ENCODE results near the gene ETV5.

The ETV5 gene

GRCh38 chr3:186095561-186096081 lies 13.3 kb downstream of the ETV5 start:
- DNase-seq (ENCODE audit: low read depth) = no peak

DNA sequence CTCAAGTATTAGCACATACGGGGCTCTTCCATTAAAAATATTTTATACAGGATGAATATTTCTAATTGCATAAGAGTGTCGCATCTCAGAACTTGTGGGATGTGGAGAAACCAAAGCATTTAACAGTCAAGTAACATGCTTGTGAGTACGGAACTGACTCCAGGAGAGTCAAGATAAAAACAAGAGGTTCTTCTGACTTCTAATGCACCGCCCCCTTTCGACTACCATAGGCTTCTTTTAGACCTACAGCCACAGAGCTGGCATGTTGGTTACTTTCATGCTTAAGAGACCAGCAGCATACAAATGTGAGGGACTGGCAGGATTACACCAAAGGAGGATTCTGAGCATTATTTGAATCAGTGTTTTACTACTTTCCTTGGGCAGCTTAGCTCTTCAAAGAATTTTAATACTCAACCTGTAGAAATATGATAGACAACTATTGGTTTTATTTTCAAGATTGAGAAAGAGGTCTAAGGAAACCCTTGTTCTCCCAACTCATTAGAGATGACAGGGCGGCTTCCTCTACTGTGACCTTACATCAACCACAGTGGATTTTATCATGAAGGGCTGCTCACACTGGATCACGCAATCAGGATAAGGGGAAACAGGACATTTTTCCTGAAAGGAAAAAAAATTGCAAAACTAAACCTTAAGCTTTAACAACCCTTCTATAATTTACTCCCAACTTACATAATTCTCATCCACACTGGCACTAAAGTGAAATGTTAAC lies 14.0 kb downstream of the ETV5 start:
- no peak for DNase-seq (ENCODE audit: low read depth)

- DNase-seq (ENCODE audit: low read depth) = no peak
Measured at GRCh38 chr3:186094271-186094670, 14.6 kb downstream of the ETV5 start.

- no peak for DNase-seq (ENCODE audit: low read depth)
Measured at GRCh38 chr3:186093271-186093900, 15.5 kb downstream of the ETV5 start.

- DNase-seq (ENCODE audit: low read depth) = no peak
Measured at GRCh38 chr3:186092360-186093070, 16.4 kb downstream of the ETV5 start.

DNA sequence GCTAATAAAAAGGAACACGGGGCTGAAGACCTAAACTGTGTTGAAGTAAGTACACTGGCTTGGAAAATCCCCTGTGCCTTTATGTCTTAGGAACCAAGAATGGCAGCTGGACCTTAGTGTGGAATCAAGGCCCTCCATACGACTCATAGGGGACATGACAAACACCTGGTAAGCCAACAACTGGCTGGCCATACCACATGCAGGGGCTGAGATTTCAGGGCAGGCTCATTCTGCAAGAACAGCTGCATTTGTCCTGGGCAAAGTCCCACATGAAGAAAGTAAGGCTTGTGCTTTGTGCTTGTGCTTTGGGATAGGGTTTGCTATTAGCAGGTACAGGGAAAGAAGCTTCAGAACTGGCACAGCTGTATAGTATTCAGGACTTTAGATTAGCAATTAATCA lies 18.0 kb downstream of the ETV5 start:
- DNase-seq (ENCODE audit: low read depth) = no peak

DNA sequence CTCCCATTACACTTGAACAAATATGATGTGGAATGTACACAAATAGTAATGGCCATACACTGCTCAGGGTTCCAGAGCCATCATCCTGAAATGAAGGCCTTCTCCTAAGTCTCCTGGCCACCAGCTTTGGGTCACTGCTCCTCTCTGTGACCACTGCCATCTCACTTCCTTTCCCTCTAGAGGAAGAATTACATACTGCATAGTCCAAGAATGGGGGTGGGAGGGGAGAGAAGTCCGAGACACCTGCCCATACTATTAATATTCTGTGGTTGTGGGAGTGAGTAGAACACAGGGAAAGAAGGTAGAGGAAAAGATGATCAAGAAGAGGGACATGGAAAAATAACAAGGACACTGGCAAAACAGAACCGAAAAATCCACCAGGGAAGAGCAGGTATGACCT lies 20.6 kb downstream of the ETV5 start:
- DNase-seq (ENCODE audit: low read depth) = no peak

DNA sequence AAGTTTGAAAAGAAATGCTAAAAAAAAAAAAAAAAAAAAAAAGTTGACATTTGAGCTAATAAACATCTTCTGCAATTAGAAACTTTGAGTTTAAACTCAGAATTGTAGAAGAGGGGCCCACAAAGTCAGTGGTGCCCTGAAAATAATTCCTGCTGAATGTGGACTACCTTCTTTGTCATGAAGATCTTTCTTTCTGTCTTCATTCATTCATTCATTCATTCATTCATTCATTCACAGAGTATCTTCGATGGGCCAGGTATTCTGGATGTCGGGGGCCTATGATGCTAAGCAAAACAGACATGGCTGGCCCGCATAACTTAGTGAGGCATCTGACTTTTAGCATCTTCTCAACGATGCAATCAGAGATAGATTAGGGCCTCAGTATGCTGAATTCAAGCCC lies 24.6 kb downstream of the ETV5 start:
- DNase-seq (ENCODE audit: low read depth) = no peak

DNA sequence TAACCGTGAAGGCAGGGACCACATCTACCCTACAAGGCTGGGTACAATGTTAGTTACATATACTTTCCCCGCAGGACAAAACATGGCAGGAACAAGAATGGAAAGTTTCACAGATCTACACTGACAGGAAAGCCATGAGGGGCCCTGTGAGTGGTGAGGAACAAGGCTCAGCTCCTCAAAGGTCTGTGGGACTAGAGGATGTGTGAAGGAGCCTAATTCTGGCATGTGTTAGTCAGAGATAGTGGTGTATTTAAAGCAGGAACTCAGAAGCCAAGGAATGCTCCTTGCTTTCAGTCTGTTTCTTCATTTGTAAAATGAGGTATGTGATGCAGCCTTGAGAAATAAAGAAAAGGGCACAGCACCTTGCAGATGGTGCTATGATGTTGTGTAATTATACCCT lies 25.1 kb downstream of the ETV5 start:
- DNase-seq (ENCODE audit: low read depth) = no peak

DNA sequence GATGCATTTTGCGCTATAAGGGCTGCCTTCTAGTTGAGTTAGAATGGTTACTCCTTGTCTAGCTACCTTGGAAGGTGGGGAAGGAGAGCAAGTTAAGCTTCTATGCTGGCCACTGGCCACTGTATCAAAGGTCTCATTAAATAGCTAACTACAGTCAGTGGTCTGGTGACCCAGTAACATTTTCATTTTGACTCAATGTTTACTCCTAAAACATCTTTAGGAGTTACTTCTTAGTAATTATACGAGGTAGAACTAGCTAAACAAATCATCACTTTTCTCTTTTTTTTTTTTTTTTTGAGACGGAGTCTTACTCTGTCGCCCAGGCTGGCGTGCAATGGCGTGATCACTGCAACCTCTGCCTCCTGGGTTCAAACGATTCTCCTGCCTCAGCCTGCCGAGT lies 26.7 kb downstream of the ETV5 start:
- DNase-seq (ENCODE audit: low read depth) = no peak

GRCh38 chr3:186081678-186082077 lies 27.2 kb downstream of the ETV5 start:
- DNase-seq (ENCODE audit: low read depth) = no peak

DNA sequence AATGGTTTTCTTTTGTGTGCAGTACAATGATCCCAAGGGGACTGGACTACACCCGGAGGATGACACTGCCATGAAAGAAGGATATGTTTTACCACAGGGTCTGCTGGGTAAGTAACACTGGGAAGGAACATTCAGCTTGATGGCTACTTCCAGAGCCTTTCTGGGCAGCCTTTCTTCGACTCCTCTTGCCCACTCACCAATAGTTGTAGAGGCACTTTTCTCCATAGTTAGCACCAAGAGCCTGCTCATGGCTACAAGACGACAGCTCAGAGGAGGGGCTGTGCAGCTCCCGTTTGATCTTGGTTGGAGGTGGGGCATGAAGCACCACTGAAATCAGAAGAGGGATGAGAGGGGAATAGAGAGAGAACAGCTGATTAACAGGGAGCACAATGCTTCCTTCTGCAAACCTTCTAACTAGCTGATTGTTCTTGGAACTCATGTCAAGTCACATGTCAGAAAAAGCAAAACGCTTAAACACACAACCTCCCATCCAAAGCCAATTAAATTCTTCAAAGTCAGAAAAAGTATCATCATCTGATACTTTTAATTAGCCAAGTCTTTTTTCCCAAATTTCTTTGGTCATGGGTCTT lies 27.9 kb downstream of the ETV5 start:
- DNase-seq (ENCODE audit: low read depth) = no peak

DNA sequence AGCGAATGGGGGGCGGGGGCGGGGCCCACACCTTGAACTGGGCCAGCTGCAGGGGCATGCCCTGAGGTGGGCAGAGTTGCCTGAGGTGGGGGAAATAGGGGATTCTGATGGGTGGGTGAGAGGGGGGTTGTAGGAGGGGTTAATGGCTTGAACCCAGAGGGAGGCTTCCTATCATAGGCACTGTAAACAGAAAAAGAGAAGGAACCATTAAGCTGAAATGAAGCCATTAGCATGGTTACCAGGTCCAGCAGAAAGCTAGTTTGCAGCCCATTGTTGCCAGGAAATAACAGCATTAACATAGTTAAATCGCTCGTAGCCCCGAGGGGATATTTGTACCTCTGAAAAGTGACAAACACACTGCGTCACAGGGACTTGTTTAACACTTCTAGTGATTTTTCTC lies 29.0 kb downstream of the ETV5 start:
- DNase-seq (ENCODE audit: low read depth) = no peak

DNA sequence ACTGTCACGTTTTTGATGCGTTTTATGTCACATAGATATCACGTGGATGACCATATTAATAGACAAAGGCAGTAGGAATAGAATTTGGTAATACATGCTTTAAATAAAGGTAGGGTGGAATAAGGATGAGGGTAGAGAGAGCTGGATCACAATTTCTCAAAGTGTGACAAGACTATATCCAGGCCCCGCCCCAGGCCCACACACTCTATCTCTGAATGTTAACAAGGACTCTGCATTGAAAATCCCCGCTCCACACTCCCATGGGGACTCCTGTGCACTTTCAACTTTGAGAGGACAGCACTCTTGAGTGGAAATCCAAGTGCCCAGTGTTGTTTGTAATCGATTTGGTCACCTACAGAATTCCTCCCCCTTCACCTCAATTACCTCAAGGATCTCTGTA lies 31.4 kb downstream of the ETV5 start:
- DNase-seq (ENCODE audit: low read depth) = no peak

DNA sequence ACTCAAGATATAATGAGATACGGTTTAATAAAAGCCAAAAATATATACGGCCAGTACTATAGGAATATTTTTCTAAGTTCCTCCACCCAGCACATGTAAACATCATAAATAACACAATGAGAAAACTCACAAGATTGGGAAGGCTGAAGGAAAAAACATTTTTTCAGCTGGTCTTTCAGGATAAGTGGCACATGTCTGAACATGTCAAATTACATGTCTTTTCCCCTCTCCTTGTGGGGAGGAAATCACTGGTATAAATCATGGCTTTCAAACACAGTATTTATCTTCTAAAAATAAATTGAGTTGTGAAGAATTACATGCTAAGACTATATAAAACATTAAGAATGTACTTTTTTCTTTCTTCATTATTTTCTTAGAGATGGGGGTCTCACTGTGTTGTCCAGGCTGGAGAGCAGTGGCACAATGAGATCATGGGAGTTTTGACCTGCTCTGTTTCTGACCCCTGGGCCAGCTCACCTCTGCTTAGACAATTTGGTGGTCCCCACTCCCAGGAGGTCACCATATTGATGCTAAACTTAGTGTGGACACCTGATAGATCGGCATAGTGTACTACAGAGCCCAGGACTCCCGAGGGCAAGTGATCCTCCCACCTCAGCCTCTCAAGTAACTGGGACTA lies 32.8 kb downstream of the ETV5 start:
- no peak for DNase-seq (ENCODE audit: low read depth)

DNA sequence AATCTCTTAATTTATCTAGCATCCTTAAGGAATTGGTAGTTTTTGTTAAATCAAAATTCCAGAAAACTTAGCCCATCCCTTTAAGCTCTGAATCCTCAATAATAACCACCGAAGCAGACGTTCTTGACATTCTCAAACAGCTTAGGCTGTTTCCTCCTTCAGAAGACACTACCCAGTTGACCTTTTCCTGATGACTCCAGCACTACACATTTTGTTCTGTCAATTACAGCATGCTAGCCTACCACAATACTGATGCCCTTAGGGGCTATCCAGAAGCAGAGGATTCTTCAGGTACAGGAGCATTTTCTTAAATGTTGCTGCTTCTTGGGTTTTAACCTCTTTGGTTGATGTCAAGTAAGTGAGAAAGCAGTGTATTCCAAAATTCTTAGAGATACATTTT lies 33.4 kb downstream of the ETV5 start:
- DNase-seq (ENCODE audit: low read depth) = no peak

- no peak for DNase-seq (ENCODE audit: low read depth)
Measured at GRCh38 chr3:186073641-186074040, 35.2 kb downstream of the ETV5 start.

DNA sequence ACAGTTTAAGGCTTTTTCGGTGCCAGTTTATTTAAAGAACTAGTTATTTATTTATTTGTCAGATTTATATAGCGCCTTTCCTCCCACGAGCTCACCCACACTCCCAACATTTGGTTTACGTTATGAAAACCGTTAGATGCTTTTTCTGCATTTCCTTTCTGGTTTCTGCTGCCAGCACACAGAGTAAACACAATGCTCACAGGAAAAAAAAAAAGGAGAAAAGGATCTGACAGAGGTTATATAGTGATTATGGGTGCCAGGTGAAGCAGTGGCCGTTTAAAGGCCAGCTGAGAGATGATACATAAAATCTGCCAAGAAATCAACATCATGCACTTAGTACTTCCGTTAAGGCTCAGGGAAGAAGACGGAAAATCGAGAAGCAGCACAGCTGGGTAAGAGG lies 37.9 kb downstream of the ETV5 start:
- DNase-seq (ENCODE audit: low read depth) = no peak

GRCh38 chr3:186070550-186070949 lies 38.3 kb downstream of the ETV5 start:
- no peak for DNase-seq (ENCODE audit: low read depth)

DNA sequence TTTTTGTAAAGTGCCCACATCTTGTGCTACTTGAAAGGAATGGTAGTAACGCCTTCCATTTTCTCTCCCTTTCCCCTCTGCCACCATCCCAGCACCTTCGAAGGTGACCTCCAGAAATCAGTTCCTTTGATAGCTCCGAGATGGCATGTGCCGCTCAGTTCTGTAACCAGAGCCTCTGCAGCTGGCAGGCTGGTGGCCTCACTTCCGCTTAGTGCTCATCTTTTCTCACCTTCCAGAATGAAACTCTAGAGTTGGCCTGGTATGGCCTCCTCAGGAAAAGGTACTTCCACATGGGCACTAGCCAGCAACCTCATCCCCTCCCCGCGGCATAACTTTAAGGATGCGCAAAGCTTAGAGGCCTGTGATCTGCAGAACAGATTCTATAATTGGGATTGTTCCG lies 38.8 kb downstream of the ETV5 start:
- no peak for DNase-seq (ENCODE audit: low read depth)

- DNase-seq (ENCODE audit: low read depth) = no peak
Measured at GRCh38 chr3:186069199-186069598, 39.7 kb downstream of the ETV5 start.

GRCh38 chr3:186068243-186068552 lies 40.7 kb downstream of the ETV5 start:
- no peak for DNase-seq (ENCODE audit: low read depth)
